Keratinocyte (primary cell): ENCODE measurements around the gene NRG4. TPM values are rescaled to one million over a fixed set of nuclear protein-coding genes. Genes with fewer than 3 reads are reported as not detected.

ENCODE experiments used
- DNase-seq: peaks from one replicate; pipeline ENCODE4 v3.0.0-alpha.2; 2011; ENCODE audit warnings: low read depth, missing footprints, low spot score
- FAIRE-seq: peaks from 2 replicates; lab custom pipeline; 2011; peaks lifted over from hg19 to GRCh38; lab: Jason Lieb, UNC
- H2AFZ ChIP-seq: 2 replicates; pipeline ENCODE4 v1.6.0; 2012; ENCODE audit warnings: low read length, control low read depth, inconsistent platforms; ENCODE audit not compliant: control insufficient read depth
- H3K27ac ChIP-seq: 2 replicates; pipeline ENCODE4 v1.5.1; 2011; ENCODE audit warnings: low read length; ENCODE audit not compliant: control insufficient read depth, insufficient read depth
- H3K27me3 ChIP-seq: 3 replicates; pipeline ENCODE4 v1.6.0; 2011; ENCODE audit warnings: low read length; ENCODE audit not compliant: control insufficient read depth, insufficient read depth; ENCODE audit errors: extremely low read depth
- H3K36me3 ChIP-seq, 2 experiments: 2 replicates in 1 of 2; 3 replicates in 1 of 2; pipeline ENCODE4 v1.5.1; 2011; ENCODE audit warnings: low read length in 2 of 2, mild to moderate bottlenecking in 1 of 2; ENCODE audit not compliant: control insufficient read depth in 2 of 2, insufficient read depth in 2 of 2; ENCODE audit errors: extremely low read depth in 1 of 2
- H3K4me1 ChIP-seq: 3 replicates; pipeline ENCODE4 v1.5.1; 2011; ENCODE audit warnings: low read length; ENCODE audit not compliant: control insufficient read depth, insufficient read depth; ENCODE audit errors: extremely low read depth
- H3K4me2 ChIP-seq: 3 replicates; pipeline ENCODE4 v1.6.0; 2011; ENCODE audit warnings: low read depth, low read length; ENCODE audit not compliant: control insufficient read depth, insufficient read depth; ENCODE audit errors: extremely low read depth
- H3K4me3 ChIP-seq, 3 experiments: fragments of 200-600 bp in 1 of 3; sonication (generic) in 1 of 3; 2 replicates in 2 of 3; 3 replicates in 1 of 3; pipeline ENCODE4 v1.5.1; 2011 to 2016; ENCODE audit warnings: low read length in 3 of 3, mild to moderate bottlenecking in 3 of 3, control low read depth in 2 of 3, inconsistent platforms in 1 of 3, low read depth in 1 of 3, mixed read lengths in 1 of 3, mixed run types in 1 of 3, moderate library complexity in 1 of 3; ENCODE audit not compliant: control insufficient read depth in 2 of 3, insufficient read depth in 2 of 3; ENCODE audit errors: extremely low read depth in 1 of 3
- H3K79me2 ChIP-seq: 2 replicates; pipeline ENCODE4 v1.6.0; 2012; ENCODE audit warnings: low read length; ENCODE audit not compliant: control insufficient read depth, insufficient read depth
- H3K9ac ChIP-seq: 3 replicates; pipeline ENCODE4 v1.6.0; 2011; ENCODE audit warnings: low read length; ENCODE audit not compliant: control insufficient read depth, insufficient read depth; ENCODE audit errors: extremely low read depth
- H3K9me1 ChIP-seq: 3 replicates; pipeline ENCODE4 v1.6.0; 2011; ENCODE audit warnings: low read length; ENCODE audit not compliant: control insufficient read depth, insufficient read depth; ENCODE audit errors: extremely low read depth
- H3K9me3 ChIP-seq: 2 replicates; pipeline ENCODE4 v1.5.1; 2012; ENCODE audit warnings: low read depth, low read length; ENCODE audit not compliant: control insufficient read depth
- H4K20me1 ChIP-seq: 3 replicates; pipeline ENCODE4 v1.6.0; 2011; ENCODE audit warnings: low read length; ENCODE audit not compliant: control insufficient read depth, insufficient read depth; ENCODE audit errors: extremely low read depth
- EZH2 ChIP-seq: IDR thresholded peaks from one replicate; pipeline ENCODE4 v1.6.1; 2012; ENCODE audit warnings: inconsistent platforms, mild to moderate bottlenecking, low read length, moderate library complexity
- dilution Hi-C: fragments of 300-500 bp; cut with MboI; formaldehyde crosslinking; loops from one replicate; pipeline ENCODE4 v1.7.0; 2020; ENCODE audit warnings: low sequenced_read_pairs; ENCODE audit not compliant: extremely low pct_ligation_motif_present
- polyA plus RNA-seq, 5 experiments: library from polyadenylated mRNA; depleted of rRNA in 3 of 5; stranded (reverse) in 3 of 5; stranded (forward) in 1 of 5; unstranded in 1 of 5; fragments of >200 nt; gene quantifications; 1 replicate in 1 of 5; 2 replicates in 3 of 5; 3 replicates in 1 of 5; pipeline versions ENCODE4 v1.2.1 to v1.2.3, GENCODE V29; 2011 to 2012; ENCODE audit warnings: missing spikeins in 2 of 5, low read depth in 1 of 5, low replicate concordance in 1 of 5
- TF ChIP-seq, protein P1 (sequence below), 3 experiments: IDR thresholded peaks in 1 of 3; conservative IDR thresholded peaks in 1 of 3; optimal IDR thresholded peaks in 1 of 3; 2 replicates in 2 of 3; 3 replicates in 1 of 3; pipeline versions ENCODE3 to v1.5.1; 2011; ENCODE audit warnings: low read length in 3 of 3, mild to moderate bottlenecking in 3 of 3, moderate library complexity in 2 of 3, control low read depth in 1 of 3, inconsistent platforms in 1 of 3; ENCODE audit not compliant: insufficient read depth in 2 of 3; ENCODE audit errors: extremely low read depth in 1 of 3

Gene NRG4
- polyA plus RNA-seq, 1 donor (not counting 4 experiments of a cell fraction or from before 2014, with no cell fraction given), result 0.96 TPM

GRCh38 chr15:75924576-75924975 lies 87.6 kb downstream of the NRG4 start:
- H3K9me3 ChIP-seq, result no peaks in the 10 kb centered on the region
- DNase-seq (no peak), FAIRE-seq (peak; percentile 84)
- H3K4me2 ChIP-seq, result peak overlapping the region; percentile 4
- no peaks in the 10 kb centered on the region for H3K27me3 ChIP-seq
- peaks cover 28% of the 10 kb centered on the region for H3K4me1 ChIP-seq
- H4K20me1 ChIP-seq, result peaks cover 7% of the 10 kb centered on the region
- peaks cover 15% of the 10 kb centered on the region for H3K9me1 ChIP-seq
- dilution Hi-C loops, result no loop called here
- TF ChIP-seq, protein P1, sequence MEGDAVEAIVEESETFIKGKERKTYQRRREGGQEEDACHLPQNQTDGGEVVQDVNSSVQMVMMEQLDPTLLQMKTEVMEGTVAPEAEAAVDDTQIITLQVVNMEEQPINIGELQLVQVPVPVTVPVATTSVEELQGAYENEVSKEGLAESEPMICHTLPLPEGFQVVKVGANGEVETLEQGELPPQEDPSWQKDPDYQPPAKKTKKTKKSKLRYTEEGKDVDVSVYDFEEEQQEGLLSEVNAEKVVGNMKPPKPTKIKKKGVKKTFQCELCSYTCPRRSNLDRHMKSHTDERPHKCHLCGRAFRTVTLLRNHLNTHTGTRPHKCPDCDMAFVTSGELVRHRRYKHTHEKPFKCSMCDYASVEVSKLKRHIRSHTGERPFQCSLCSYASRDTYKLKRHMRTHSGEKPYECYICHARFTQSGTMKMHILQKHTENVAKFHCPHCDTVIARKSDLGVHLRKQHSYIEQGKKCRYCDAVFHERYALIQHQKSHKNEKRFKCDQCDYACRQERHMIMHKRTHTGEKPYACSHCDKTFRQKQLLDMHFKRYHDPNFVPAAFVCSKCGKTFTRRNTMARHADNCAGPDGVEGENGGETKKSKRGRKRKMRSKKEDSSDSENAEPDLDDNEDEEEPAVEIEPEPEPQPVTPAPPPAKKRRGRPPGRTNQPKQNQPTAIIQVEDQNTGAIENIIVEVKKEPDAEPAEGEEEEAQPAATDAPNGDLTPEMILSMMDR (optimal IDR thresholded peaks at IDR 0.05 in 1 of 3, IDR thresholded peaks at IDR 0.05 in 1 of 3, conservative IDR thresholded peaks at IDR 0.05 in 1 of 3; ENCODE audit: extremely low read depth in 1 of 3, insufficient read depth in 2 of 3, low read length in 3 of 3), result no peak
- no peak for TF ChIP-seq EZH2
- H3K4me3 ChIP-seq, result no peak overlapping the region
- peak overlapping the region; percentile 16 for H3K27ac ChIP-seq
- H3K9ac ChIP-seq, result no peak overlapping the region
- peaks cover 71% of the 10 kb centered on the region for H3K79me2 ChIP-seq
- peaks cover 2 to 28% of the 10 kb centered on the region in 2 experiments for H3K36me3 ChIP-seq
- no peak overlapping the region for H2AFZ ChIP-seq

GRCh38 chr15:75923756-75924155 lies 88.5 kb downstream of the NRG4 start:
- H3K9me3 ChIP-seq, result no peaks in the 10 kb centered on the region
- H3K4me3 ChIP-seq, result no peak overlapping the region
- H3K9ac ChIP-seq, result no peak overlapping the region
- TF ChIP-seq, protein P1 (optimal IDR thresholded peaks at IDR 0.05 in 1 of 3, IDR thresholded peaks at IDR 0.05 in 1 of 3, conservative IDR thresholded peaks at IDR 0.05 in 1 of 3; ENCODE audit: extremely low read depth in 1 of 3, insufficient read depth in 2 of 3, low read length in 3 of 3), result no peak
- TF ChIP-seq EZH2, result no peak
- H3K4me1 ChIP-seq, result peaks cover 28% of the 10 kb centered on the region
- peaks cover 2 to 31% of the 10 kb centered on the region in 2 experiments for H3K36me3 ChIP-seq
- no peaks in the 10 kb centered on the region for H3K27me3 ChIP-seq
- peaks cover 9% of the 10 kb centered on the region for H4K20me1 ChIP-seq
- H3K27ac ChIP-seq, result peak overlapping the region; percentile 16
- peaks cover 76% of the 10 kb centered on the region for H3K79me2 ChIP-seq
- H2AFZ ChIP-seq, result no peak overlapping the region
- dilution Hi-C loops, result no loop called here
- no peak for FAIRE-seq
- H3K4me2 ChIP-seq, result no peak overlapping the region
- H3K9me1 ChIP-seq, result peaks cover 15% of the 10 kb centered on the region
- no peak for DNase-seq
